Spleen (tissue), 11 donors: Measurements from ENCODE around the gene RANBP10. TPM values are rescaled to one million over a fixed set of nuclear protein-coding genes. Genes with fewer than 3 reads are reported as not detected.
A peak's percentile ranks its signal among the peaks of the same experiment; 100 is the strongest.

Experiments
- DNase-seq: peaks from one replicate; pipeline ENCODE4 v3.0.0-alpha.2; 2020
- H3K27ac ChIP-seq, 8 donors: fragments of 200-600 bp; sonication (generic) in 7 of 8; 1 replicate in 4 of 8; 2 replicates in 4 of 8; pipeline versions ENCODE4 v1.5.0 to v1.8.0; 2016 to 2021; ENCODE audit warnings: inconsistent platforms in 4 of 8, mild to moderate bottlenecking in 4 of 8, moderate library complexity in 1 of 8
- H3K27me3 ChIP-seq, 7 donors: fragments of 200-600 bp; sonication (generic) in 6 of 7; replicated peaks in 1 of 7; 1 replicate in 4 of 7; 2 replicates in 3 of 7; pipeline versions ENCODE4 v1.5.0 to v1.8.0; 2016 to 2021; ENCODE audit warnings: inconsistent platforms in 3 of 7, mild to moderate bottlenecking in 1 of 7
- H3K36me3 ChIP-seq, 6 donors: fragments of 200-600 bp; sonication (generic) in 5 of 6; 1 replicate in 4 of 6; 2 replicates in 2 of 6; pipeline versions ENCODE4 v1.5.0 to v1.8.0; 2016 to 2021; ENCODE audit warnings: inconsistent platforms in 2 of 6
- H3K4me1 ChIP-seq, 6 donors: fragments of 200-600 bp; sonication (generic) in 5 of 6; 1 replicate in 3 of 6; 2 replicates in 3 of 6; pipeline versions ENCODE4 v1.5.0 to v1.8.0; 2016 to 2021; ENCODE audit warnings: inconsistent platforms in 3 of 6
- H3K4me3 ChIP-seq, 8 donors: fragments of 200-600 bp; sonication (generic) in 7 of 8; 1 replicate in 4 of 8; 2 replicates in 4 of 8; pipeline versions ENCODE4 v1.5.0 to v1.8.0; 2016 to 2021; ENCODE audit warnings: inconsistent platforms in 4 of 8, mild to moderate bottlenecking in 4 of 8, moderate library complexity in 2 of 8
- H3K9me3 ChIP-seq, 8 donors: fragments of 200-600 bp; sonication (generic) in 7 of 8; 1 replicate in 4 of 8; 2 replicates in 4 of 8; pipeline versions ENCODE4 v1.5.0 to v1.8.0; 2016 to 2021; ENCODE audit warnings: inconsistent platforms in 4 of 8
- CTCF ChIP-seq, 11 experiments: fragments of 200-600 bp in 7 of 11; fragments of 450-650 bp in 4 of 11; sonication (generic) in 4 of 11; IDR thresholded peaks in 8 of 11; conservative IDR thresholded peaks in 3 of 11; 1 replicate in 7 of 11; 2 replicates in 4 of 11; pipeline versions ENCODE4 v1.4.0 to v1.8.0; 2016 to 2021; ENCODE audit warnings: antibody characterized with exemption in 11 of 11, inconsistent platforms in 4 of 11, mild to moderate bottlenecking in 1 of 11
- POLR2A ChIP-seq, 3 donors: fragments of 450-650 bp; IDR thresholded peaks; one replicate each; pipeline ENCODE4 v1.5.1; 2017; ENCODE audit warnings: antibody characterized with exemption in 3 of 3, mild to moderate bottlenecking in 1 of 3
- POLR2AphosphoS5 ChIP-seq, 3 donors: sonication (generic); formaldehyde crosslinking; IDR thresholded peaks; one replicate each; pipeline ENCODE4 v1.5.1; 2017; ENCODE audit warnings: antibody characterized with exemption in 3 of 3
- WGBS, 5 donors: extraction: QIAGEN DNeasy Blood & Tissue Kit in 3 of 5; methylation state at CpG; one replicate each; pipeline versions ENCODE4 v1.1.5 to v1.1.7; 2013 to 2018; 5-methylcytosine and 5-hydroxymethylcytosine counted together
- intact Hi-C: fragments of 100-400 bp; cut with DNase I; formaldehyde crosslinking; loops from one replicate; pipeline ENCODE4 v1.15.0; 2023; ENCODE audit warnings: low total_unique reads
- polyA plus RNA-seq, 3 donors: library from polyadenylated mRNA; stranded (reverse); fragments of 200-250 nt; gene quantifications; one replicate each; pipeline ENCODE4 v1.2.1, GENCODE V29; 2013
- total RNA-seq, 7 donors: library from RNA; depleted of rRNA in 3 of 7; stranded (reverse); fragments of >200 nt in 3 of 7; fragmentation: NEBNext Ultra II Directional in 4 of 7; extraction: Animal tissue kit (Norgen Biotek cat#: 25700) in 4 of 7; gene quantifications; one replicate each; pipeline versions ENCODE4 v1.1.0 to v1.2.1, GENCODE V29; 2016 to 2021
- donor health status: healthy with polysubstance abuse.
- donor health status: DM: no; HTN: no; CAD: no; lungs with moderate emphysema.
- donor health status: DM: no; HTN: no; CAD: no.
- donor health status: Bipolar disorder and iron deficiency.
- donor health status: healthy.
- donor health status: DM: no; HTN: no; CAD: no.
- donor health status: DM: yes; HTN: yes; CAD: no.

The RANBP10 gene
- total and polyA plus RNA-seq, 10 donors: 6.6 to 38.6 (median 22.6) TPM

- H3K27ac ChIP-seq: peak overlapping the region in 3 of 8 donors; percentile 14 to 38 (median 37)
- no peaks in the 10 kb centered on the region for H3K9me3 ChIP-seq
- H3K36me3 ChIP-seq: peaks cover 0 to 65% (median 8%) of the 10 kb centered on the region in 6 donors
- TF ChIP-seq POLR2AphosphoS5 (IDR thresholded peaks at IDR 0.05) (no peak), CTCF (IDR thresholded peaks at IDR 0.05 in 8 of 11, conservative IDR thresholded peaks at IDR 0.05 in 3 of 11) (no peak), POLR2A (IDR thresholded peaks at IDR 0.05) (no peak)
- no peak overlapping the region for H3K4me3 ChIP-seq
- H3K27me3 ChIP-seq: no peaks in the 10 kb centered on the region
- intact Hi-C loops: loop anchor here (10.0 kb wide), 1 partner anchor 54 kb away; the partner anchor contains the start of genes RANBP10 and TSNAXIP1
- WGBS, 5 donors: 86 to 96% (median 93%) methylated on average over 6 of the region's 6 CpGs
- peaks cover 0 to 30% (median 9%) of the 10 kb centered on the region in 6 donors for H3K4me1 ChIP-seq
- DNase-seq: no peak
These were observed 55.9 kb downstream of the RANBP10 start for GRCh38 chr16:67750466-67750865.

DNA sequence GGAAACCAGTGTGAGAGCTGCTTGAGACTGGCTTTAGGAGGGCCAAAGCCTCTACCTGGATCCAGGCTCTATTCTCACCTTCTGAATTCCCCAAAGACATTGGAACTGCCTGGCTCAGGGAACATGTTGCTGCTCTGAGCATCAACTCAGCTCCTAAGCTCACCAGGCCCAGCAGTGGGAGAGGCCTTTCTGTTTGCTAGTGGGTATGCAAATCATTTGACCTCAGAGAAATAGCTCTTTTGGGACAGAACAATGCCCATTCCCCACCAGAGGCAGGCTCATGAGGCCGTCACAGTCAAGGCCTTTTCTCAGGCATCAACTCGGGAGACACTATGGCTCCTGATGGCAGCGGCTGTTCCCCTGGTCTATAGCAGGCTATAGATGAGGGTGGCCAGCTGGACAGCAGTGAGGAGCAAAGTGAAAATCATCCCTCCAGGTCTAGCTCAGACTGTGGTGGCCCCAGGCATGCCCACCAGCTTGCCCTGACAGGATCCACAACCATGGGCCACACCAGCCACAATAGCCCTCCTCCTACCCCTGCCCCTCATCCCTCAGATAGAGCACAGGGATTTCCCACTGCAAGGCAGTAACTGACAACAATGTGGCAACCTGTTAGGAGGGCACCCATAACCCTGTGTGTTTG lies 56.8 kb downstream of the RANBP10 start:
- H3K27me3 ChIP-seq: no peaks in the 10 kb centered on the region
- H3K4me1 ChIP-seq: peaks cover 0 to 30% (median 9%) of the 10 kb centered on the region in 6 donors
- WGBS, 5 donors: 85 to 95% (median 88%) methylated on average over 2 to 3 of the region's 3 CpGs
- peaks cover 0 to 68% (median 10%) of the 10 kb centered on the region in 6 donors for H3K36me3 ChIP-seq
- no peaks in the 10 kb centered on the region for H3K9me3 ChIP-seq
- TF ChIP-seq POLR2AphosphoS5 (IDR thresholded peaks at IDR 0.05) (no peak), POLR2A (IDR thresholded peaks at IDR 0.05) (no peak), CTCF (IDR thresholded peaks at IDR 0.05 in 8 of 11, conservative IDR thresholded peaks at IDR 0.05 in 3 of 11) (no peak)
- intact Hi-C loops: loop anchor here (10.0 kb wide), 1 partner anchor 55 kb away; the partner anchor contains the start of genes RANBP10 and TSNAXIP1
- peak overlapping the region in 1 of 8 donors; percentile 24 for H3K27ac ChIP-seq
- no peak for DNase-seq
- H3K4me3 ChIP-seq: no peak overlapping the region

DNA sequence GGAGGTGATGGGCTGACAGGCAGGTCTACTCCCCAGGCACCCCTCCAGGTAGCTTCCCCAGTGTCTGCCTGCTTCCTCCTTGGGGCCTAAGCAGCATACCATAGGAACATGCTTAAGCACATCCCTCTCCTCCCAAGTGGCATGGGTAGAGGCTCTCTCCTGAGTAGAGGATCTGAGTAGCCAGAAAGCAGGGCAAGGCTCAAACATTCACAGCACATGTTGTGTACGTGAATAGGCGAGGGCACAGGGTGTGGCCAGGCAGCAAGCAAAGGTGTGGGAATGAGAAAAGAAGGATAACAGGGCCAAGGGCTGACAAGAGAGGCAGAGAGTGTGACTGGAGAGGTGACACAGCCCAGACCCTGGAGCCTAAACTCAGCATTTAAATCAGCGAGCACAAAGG lies 57.5 kb downstream of the RANBP10 start:
- Histone ChIP-seq H3K27ac (no peak overlapping the region), H3K36me3 (peaks cover 0 to 68% (median 15%) of the 10 kb centered on the region in 6 donors), H3K4me1 (peaks cover 0 to 30% (median 9%) of the 10 kb centered on the region in 6 donors), H3K4me3 (no peak overlapping the region), H3K27me3 (no peaks in the 10 kb centered on the region), H3K9me3 (no peaks in the 10 kb centered on the region)
- 94 to 100% (median 96%) methylated on average over 3 of the region's 3 CpGs for WGBS, 5 donors
- TF ChIP-seq POLR2AphosphoS5 (IDR thresholded peaks at IDR 0.05): no peak
- no peak for TF ChIP-seq POLR2A (IDR thresholded peaks at IDR 0.05)
- no peak for TF ChIP-seq CTCF (IDR thresholded peaks at IDR 0.05 in 8 of 11, conservative IDR thresholded peaks at IDR 0.05 in 3 of 11)
- no peak for DNase-seq
- intact Hi-C loops: no loop called here

DNA sequence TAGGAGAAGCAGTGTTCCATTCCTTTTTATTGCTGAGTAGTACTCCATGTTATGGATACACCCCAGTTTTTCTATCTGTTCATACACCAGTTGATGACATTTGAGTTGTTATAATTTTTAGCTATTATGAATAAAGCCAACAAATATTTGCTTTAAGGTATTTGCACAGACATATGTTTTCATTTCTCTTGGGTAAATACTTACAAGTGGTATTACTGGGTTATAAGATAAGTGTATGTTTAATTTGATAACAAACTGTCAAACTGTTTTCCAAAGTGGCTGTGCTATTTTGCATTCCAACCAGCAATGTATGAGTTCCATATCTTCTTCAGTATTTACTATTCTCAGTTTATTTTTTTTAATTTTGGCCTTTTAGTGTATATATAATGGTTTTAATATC lies 59.5 kb downstream of the RANBP10 start:
- TF ChIP-seq CTCF (IDR thresholded peaks at IDR 0.05 in 8 of 11, conservative IDR thresholded peaks at IDR 0.05 in 3 of 11) (no peak), POLR2AphosphoS5 (IDR thresholded peaks at IDR 0.05) (no peak), POLR2A (IDR thresholded peaks at IDR 0.05) (no peak)
- H3K4me3 ChIP-seq: no peak overlapping the region
- intact Hi-C loops: no loop called here
- no peaks in the 10 kb centered on the region for H3K9me3 ChIP-seq
- peaks cover 0 to 68% (median 31%) of the 10 kb centered on the region in 6 donors for H3K36me3 ChIP-seq
- no peak overlapping the region for H3K27ac ChIP-seq
- peaks cover 0 to 30% (median 9%) of the 10 kb centered on the region in 6 donors for H3K4me1 ChIP-seq
- DNase-seq: no peak
- no peaks in the 10 kb centered on the region for H3K27me3 ChIP-seq
